Pancreas (tissue), 10 donors: ENCODE measurements around the gene DRAP1. TPM values are rescaled to one million over a fixed set of nuclear protein-coding genes. Genes with fewer than 3 reads are reported as not detected.

Source experiments
- ATAC-seq, 4 donors: fragments of 200-7000 bp; cut with Tn5 transposase; one replicate each; pipeline versions ENCODE4 v1.8.0 to v1.9.1; 2020; ENCODE audit warnings: mild to moderate bottlenecking in 4 of 4, moderate library complexity in 4 of 4
- DNase-seq, 6 donors: peaks; one replicate each; pipeline ENCODE4 v3.0.0-alpha.2; 2020
- FAIRE-seq: peaks from 2 replicates; lab custom pipeline; 2012; peaks lifted over from hg19 to GRCh38; lab: Jason Lieb, UNC
- H3K27ac ChIP-seq, 4 donors: fragments of 200-600 bp; sonication (generic); 1 replicate in 3 of 4; 2 replicates in 1 of 4; pipeline versions ENCODE4 v1.5.0 to v1.8.0; 2020
- H3K27me3 ChIP-seq, 4 donors: fragments of 200-600 bp; one replicate each; pipeline ENCODE4 v1.8.0; 2021
- H3K36me3 ChIP-seq, 3 donors: fragments of 200-600 bp; sonication (generic) in 1 of 3; one replicate each; pipeline versions ENCODE4 v1.5.0 to v1.8.0; 2020 to 2021
- H3K4me1 ChIP-seq, 3 donors: fragments of 200-600 bp; one replicate each; pipeline ENCODE4 v1.8.0; 2021
- H3K4me3 ChIP-seq, 4 donors: fragments of 200-600 bp; sonication (generic) in 2 of 4; one replicate each; pipeline versions ENCODE4 v1.5.0 to v1.8.0; 2020 to 2021
- H3K9me3 ChIP-seq, 4 donors: fragments of 200-600 bp; one replicate each; pipeline ENCODE4 v1.8.0; 2021
- WGBS, 2 donors: extraction: QIAGEN DNeasy Blood & Tissue Kit; methylation state at CpG; one replicate each; pipeline ENCODE4 v1.1.7; 2013; 5-methylcytosine and 5-hydroxymethylcytosine counted together
- intact Hi-C, 3 donors: fragments of 100-400 bp; cut with DNase I; formaldehyde crosslinking; loops; one replicate each; pipeline versions ENCODE4 v1.11.1 to v1.14.2; 2022
- polyA plus RNA-seq, 2 donors: library from polyadenylated mRNA; stranded (reverse); fragments of 200-250 nt; gene quantifications; one replicate each; pipeline ENCODE4 v1.2.3, GENCODE V29; 2013
- total RNA-seq, 6 donors: library from RNA; stranded (reverse); fragmentation: NEBNext Ultra II Directional in 4 of 6; extraction: Animal tissue kit (Norgen Biotek cat#: 25700) in 4 of 6; gene quantifications; one replicate each; pipeline versions ENCODE4 v1.2.1 to v1.2.4, GENCODE V29; 2021 to 2023
- TF ChIP-seq, protein P1 (sequence below), 4 donors: fragments of 200-600 bp; sonication (generic) in 3 of 4; IDR thresholded peaks; one replicate each; pipeline versions ENCODE4 v1.5.0 to v1.8.0; 2021; ENCODE audit warnings: antibody characterized with exemption in 4 of 4
- donor health status: healthy with polysubstance abuse.
- donor health status: DM: no; HTN: no; CAD: no; lungs with moderate emphysema.
- donor health status: DM: no; HTN: no; CAD: no.
- donor health status: control.
- donor health status: control.
- donor health status: Bipolar disorder and iron deficiency.
- donor health status: DM: yes; HTN: yes; CAD: no.
- donor health status: DM: no; HTN: no; CAD: no.
- donor health status: DM: no; HTN: no; CAD: no.
- donor health status: DM: yes; HTN: yes; CAD: no.

DRAP1 gene
- total and polyA plus RNA-seq, 8 donors: 20.4 to 58.8 (median 27.2) TPM

DNA sequence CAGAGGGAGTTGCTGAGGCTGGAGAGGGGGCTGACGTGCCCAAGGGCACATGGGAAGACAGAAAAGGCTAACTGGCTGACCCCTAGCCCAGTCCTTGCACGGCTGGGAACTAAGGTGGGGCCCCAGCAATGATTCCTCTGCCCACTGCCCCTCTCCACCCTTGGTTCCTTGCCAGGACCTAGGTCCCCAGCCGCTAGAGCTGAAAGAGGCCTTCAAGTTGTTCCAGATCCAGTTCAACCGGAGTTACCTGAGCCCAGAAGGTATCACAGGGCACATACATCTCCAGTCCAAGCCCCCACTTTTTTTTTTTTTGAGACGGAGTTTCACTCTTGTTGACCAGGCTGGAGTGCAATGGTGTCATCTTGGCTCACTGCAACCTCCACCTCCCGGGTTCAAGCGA, 39.2 kb upstream of the DRAP1 start:
- Histone ChIP-seq H3K4me3 (no peak overlapping the region), H3K4me1 (no peaks in the 10 kb centered on the region), H3K27me3 (no peaks in the 10 kb centered on the region), H3K9me3 (no peaks in the 10 kb centered on the region), H3K27ac (no peak overlapping the region), H3K36me3 (peaks cover 0 to 4% (median 0%) of the 10 kb centered on the region in 3 donors)
- no peak for ATAC-seq
- intact Hi-C loops: loop anchor here in 1 of 3 donors (5.0 kb wide), 1 partner anchor 107 kb away; no protein-coding TSS in a partner anchor
- FAIRE-seq: no peak
- no peak for DNase-seq
- 69 to 71% methylated on average over 7 of the region's 7 CpGs for WGBS, 2 donors
- TF ChIP-seq, protein P1, sequence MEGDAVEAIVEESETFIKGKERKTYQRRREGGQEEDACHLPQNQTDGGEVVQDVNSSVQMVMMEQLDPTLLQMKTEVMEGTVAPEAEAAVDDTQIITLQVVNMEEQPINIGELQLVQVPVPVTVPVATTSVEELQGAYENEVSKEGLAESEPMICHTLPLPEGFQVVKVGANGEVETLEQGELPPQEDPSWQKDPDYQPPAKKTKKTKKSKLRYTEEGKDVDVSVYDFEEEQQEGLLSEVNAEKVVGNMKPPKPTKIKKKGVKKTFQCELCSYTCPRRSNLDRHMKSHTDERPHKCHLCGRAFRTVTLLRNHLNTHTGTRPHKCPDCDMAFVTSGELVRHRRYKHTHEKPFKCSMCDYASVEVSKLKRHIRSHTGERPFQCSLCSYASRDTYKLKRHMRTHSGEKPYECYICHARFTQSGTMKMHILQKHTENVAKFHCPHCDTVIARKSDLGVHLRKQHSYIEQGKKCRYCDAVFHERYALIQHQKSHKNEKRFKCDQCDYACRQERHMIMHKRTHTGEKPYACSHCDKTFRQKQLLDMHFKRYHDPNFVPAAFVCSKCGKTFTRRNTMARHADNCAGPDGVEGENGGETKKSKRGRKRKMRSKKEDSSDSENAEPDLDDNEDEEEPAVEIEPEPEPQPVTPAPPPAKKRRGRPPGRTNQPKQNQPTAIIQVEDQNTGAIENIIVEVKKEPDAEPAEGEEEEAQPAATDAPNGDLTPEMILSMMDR (IDR thresholded peaks at IDR 0.05): no peak

DNA sequence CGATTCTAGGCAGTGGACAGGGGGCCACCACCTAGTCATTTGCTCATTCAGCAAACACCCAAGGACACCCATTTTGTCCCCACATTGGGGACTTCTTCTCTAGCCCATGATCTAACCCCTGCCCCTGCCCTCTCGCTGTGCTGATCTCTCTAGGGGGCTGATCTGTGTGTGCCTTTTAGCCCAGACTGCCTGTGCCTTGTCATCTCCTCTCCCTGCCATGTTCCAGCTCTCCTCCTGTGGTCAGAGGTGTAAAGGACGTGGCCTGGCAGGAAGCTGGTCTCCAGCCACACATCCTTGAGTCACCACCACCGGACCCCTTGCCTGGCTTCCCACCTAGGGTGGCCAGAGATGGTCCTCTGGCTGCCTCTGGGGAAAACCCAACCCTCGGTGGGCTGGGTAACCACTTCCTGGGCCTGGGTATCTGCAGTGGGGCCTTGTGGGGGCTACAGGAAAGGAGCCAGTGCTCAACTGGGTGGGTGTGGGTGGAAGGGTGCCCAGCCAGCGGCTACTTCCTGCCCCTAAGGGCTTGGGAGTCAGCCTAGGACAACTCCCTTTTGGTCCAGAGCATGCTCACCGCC, 38.3 kb upstream of the DRAP1 start:
- intact Hi-C loops: loop anchor here in 1 of 3 donors (5.0 kb wide), 1 partner anchor 106 kb away; no protein-coding TSS in a partner anchor
- no peak for ATAC-seq
- Histone ChIP-seq H3K4me1 (no peaks in the 10 kb centered on the region), H3K4me3 (no peak overlapping the region), H3K27ac (no peak overlapping the region), H3K36me3 (peaks cover 0 to 4% (median 0%) of the 10 kb centered on the region in 3 donors), H3K9me3 (no peaks in the 10 kb centered on the region), H3K27me3 (no peaks in the 10 kb centered on the region)
- TF ChIP-seq, protein P1 (IDR thresholded peaks at IDR 0.05): no peak
- WGBS, 2 donors: 80 to 81% methylated on average over 7 of the region's 7 CpGs
- FAIRE-seq: no peak
- peak in 2 of 6 donors; percentile 14 to 52 for DNase-seq

DNA sequence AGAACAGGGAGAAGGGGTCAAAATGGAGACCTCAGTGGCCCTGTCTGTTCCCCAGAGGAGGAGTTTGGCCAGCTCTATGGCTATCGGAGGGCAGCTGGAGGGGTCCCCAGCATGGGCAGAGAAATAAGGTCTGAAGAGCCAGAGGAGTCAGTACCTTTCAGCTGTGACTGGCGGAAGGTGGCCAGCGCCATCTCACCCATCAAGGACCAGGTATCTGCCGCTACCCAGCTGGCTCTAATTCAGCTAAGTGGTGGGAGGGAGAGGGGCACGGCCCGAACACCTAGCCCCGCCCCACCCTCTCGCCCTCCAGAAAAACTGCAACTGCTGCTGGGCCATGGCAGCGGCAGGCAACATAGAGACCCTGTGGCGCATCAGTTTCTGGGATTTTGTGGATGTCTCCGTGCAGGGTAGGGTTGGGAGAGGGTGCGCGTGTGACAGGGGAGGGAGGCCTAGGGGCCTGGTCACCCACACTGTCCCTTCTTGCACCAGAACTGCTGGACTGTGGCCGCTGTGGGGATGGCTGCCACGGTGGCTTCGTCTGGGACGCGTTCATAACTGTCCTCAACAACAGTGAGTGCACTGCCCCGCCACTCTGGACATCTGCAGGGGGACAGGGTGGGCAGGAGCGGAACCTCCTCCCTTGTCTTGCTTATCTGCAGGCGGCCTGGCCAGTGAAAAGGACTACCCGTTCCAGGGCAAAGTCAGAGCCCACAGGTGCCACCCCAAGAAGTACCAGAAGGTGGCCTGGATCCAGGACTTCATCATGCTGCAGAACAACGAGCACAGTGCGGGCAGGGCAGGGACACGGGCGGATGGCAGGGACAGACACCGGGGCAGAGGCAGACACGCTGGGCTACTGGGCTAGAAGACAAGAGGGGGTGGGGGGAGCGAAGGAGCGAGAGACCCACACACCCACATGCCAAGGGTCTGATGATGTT, 36.8 kb upstream of the DRAP1 start:
- H3K4me1 ChIP-seq: peaks cover 0 to 3% (median 2%) of the 10 kb centered on the region in 3 donors
- no peak for ATAC-seq
- no peak for FAIRE-seq
- H3K9me3 ChIP-seq: no peaks in the 10 kb centered on the region
- H3K27me3 ChIP-seq: no peaks in the 10 kb centered on the region
- intact Hi-C loops: loop anchor here in 1 of 3 donors (5.0 kb wide), 1 partner anchor 105 kb away; no protein-coding TSS in a partner anchor
- 88 to 94% methylated on average over 28 to 30 of the region's 30 CpGs for WGBS, 2 donors
- H3K4me3 ChIP-seq: no peak overlapping the region
- peaks cover 0 to 4% (median 0%) of the 10 kb centered on the region in 3 donors for H3K36me3 ChIP-seq
- DNase-seq: no peak
- no peak overlapping the region for H3K27ac ChIP-seq
- TF ChIP-seq, protein P1 (IDR thresholded peaks at IDR 0.05): no peak

DNA sequence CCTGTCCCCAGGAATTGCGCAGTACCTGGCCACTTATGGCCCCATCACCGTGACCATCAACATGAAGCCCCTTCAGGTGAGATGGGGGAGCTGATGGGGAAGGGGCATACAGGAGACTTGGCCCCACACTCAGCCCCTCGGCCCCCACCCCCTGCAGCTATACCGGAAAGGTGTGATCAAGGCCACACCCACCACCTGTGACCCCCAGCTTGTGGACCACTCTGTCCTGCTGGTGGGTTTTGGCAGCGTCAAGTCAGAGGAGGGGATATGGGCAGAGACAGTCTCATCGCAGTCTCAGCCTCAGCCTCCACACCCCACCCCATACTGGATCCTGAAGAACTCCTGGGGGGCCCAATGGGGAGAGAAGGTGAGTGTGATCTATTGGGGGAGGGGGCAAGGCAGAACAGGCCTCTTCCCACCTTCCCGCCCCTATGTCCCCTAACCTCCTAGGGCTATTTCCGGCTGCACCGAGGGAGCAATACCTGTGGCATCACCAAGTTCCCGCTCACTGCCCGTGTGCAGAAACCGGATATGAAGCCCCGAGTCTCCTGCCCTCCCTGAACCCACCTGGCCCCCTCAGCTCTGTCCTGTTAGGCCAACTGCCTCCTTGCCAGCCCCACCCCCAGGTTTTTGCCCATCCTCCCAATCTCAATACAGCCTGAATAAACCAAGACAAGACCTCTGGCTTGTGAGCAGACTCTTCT, 36.0 kb upstream of the DRAP1 start:
- H3K9me3 ChIP-seq: no peaks in the 10 kb centered on the region
- FAIRE-seq: no peak
- H3K4me3 ChIP-seq: no peak overlapping the region

More for the DNA sequence above, 36.0 kb upstream of the DRAP1 start:
- H3K27me3 ChIP-seq: no peaks in the 10 kb centered on the region
- intact Hi-C loops: loop anchor here in 1 of 3 donors (5.0 kb wide), 1 partner anchor 104 kb away; no protein-coding TSS in a partner anchor
- peaks cover 0 to 4% (median 0%) of the 10 kb centered on the region in 3 donors for H3K36me3 ChIP-seq
- WGBS, 2 donors: 91 to 92% methylated on average over 13 of the region's 13 CpGs
- no peak for DNase-seq
- no peak overlapping the region for H3K27ac ChIP-seq
- TF ChIP-seq, protein P1 (IDR thresholded peaks at IDR 0.05): no peak
- no peak for ATAC-seq
- peaks cover 0 to 8% (median 7%) of the 10 kb centered on the region in 3 donors for H3K4me1 ChIP-seq
